Skeletal muscle cell (primary cell): Measurements from ENCODE around the gene TMEM205.
"Not testable (repeated sequence)": the region's sequence is repeated elsewhere in the genome, so short reads cannot be mapped to it uniquely, and the experiment has no call there.

Experiments used
- DNase-seq: peaks from one replicate; pipeline ENCODE4 v3.0.0-alpha.2; 2010; ENCODE audit warnings: low read depth
- H3K4me3 ChIP-seq: 2 replicates; pipeline ENCODE4 v1.5.1; 2011; ENCODE audit warnings: low read depth, mild to moderate bottlenecking, control low read depth, low read length, moderate library complexity

TMEM205 gene

GRCh38 chr19:11346104-11346940, at the start of gene TMEM205, which contains the start of gene CCDC159:
TSS of gene TMEM205 (minus strand) at chr19:11346268. CDS start at chr19:11345619, 649 bp downstream.
TSS of gene CCDC159 (plus strand) at chr19:11346519. CDS start at chr19:11346607, 88 bp downstream.
- peak; percentile 96 for DNase-seq
- peak within 1 kb of the TSS; percentile 67 for H3K4me3 ChIP-seq

DNA sequence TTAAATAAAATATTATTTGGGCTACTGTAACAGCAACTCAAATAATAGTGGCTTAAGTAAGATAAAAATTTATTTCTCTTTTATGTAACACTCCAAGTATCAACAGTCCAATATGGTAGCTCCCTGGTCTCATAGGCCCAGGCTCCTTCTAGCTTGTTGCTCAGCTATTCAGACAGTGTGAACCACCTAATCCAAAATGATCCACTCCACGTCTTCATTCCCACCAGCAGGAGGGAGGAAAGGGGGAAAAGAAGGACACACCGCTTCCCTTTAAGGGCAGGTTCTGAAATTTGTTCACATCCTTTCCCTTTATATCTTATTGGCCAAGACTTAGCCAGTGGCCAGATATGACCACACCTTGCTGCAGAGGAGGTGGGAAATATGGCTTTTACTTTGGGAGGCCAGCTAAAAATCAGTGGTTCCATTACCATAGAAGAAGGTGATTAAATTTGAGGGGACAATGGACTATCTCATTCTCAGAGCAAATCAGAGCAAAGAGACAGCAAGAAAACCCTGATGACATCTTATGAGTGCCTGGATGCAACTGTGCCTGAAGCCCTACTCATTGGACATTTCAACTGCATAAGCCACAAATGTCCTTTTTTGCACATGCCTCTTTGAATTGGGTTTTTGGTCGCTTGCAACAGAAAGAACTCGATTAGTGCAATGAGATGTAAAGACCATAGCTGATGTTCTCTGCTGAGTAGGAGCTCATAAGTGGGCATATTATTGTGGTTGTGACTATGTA, 45.0 kb upstream of the TMEM205 start:
- no peak for DNase-seq
- H3K4me3 ChIP-seq: no peak overlapping the region

GRCh38 chr19:11390359-11390758, 44.3 kb upstream of the TMEM205 start:
- DNase-seq: no peak
- no peak overlapping the region for H3K4me3 ChIP-seq

GRCh38 chr19:11387162-11388034, 41.3 kb upstream of the TMEM205 start:
- DNase-seq: no peak
- no peak overlapping the region for H3K4me3 ChIP-seq

DNA sequence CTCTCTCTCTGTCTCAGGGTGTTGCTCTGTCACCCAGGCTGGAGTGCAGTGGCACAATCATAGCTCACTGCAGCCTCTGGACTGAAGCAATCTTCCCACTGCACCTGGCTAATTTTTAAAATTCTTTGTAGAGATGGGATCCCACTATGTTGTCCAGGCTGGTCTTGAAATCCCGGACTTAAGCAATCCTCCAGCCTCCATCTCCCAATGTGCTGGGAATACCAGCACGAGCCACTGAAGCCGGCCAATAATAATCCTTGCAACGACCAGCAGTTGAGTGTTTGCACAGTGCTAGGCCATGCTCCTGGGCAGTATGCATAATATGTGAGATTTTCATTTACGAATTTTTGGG, 38.7 kb upstream of the TMEM205 start:
- DNase-seq: no peak
- H3K4me3 ChIP-seq: no peak overlapping the region

- no peak for DNase-seq
- peak overlapping the region; percentile 47 for H3K4me3 ChIP-seq
Observed at GRCh38 chr19:11383706-11384048, 37.6 kb upstream of the TMEM205 start.

- H3K4me3 ChIP-seq: peak overlapping the region; percentile 47
- no peak for DNase-seq
Observed at GRCh38 chr19:11382898-11383705, 37.0 kb upstream of the TMEM205 start.

DNA sequence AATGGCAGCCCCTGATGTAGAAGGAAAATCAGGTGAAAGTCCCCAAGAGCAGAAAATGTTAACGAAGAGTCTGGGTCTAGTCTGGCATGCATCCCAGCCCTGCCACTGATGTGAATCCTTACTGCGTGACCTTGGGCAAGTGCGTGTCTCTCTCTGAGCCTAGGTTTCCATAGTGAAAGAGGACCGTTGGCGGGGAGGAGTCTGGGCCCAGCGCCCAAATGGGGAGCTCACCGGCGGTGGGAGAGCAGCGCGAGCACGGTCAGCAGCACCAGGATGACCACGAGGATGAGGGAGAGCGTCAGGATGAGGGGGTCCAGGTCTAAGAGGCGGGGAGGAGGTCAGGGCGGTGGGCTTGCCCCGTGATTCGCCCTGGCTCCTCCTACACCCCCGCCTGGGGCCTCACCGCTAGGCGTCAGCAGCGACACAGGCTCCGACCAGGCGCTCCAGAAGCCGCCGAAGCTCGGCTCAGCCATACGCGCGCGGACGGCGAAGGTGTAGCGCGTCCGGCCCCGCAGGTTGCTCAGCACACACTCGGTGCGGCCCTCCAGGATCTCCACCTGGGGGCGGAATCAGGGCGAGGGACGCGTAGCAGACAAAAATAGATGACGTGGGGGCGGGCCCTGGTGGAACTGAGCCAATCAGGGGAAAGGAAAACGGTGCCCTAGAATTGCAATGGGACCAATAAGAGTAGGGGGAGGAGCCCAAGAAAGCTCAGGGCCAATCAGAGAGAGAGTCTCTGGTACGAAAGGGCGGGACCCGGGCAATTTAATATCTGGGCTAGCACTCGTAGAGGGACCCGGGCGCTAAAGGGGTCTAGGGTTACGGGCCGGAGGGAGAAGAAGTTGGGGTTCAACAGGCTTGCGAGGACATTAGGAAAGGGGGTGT, 34.8 kb upstream of the TMEM205 start:
- DNase-seq: peak; percentile 74
- peak overlapping the region; percentile 73 for H3K4me3 ChIP-seq

DNA sequence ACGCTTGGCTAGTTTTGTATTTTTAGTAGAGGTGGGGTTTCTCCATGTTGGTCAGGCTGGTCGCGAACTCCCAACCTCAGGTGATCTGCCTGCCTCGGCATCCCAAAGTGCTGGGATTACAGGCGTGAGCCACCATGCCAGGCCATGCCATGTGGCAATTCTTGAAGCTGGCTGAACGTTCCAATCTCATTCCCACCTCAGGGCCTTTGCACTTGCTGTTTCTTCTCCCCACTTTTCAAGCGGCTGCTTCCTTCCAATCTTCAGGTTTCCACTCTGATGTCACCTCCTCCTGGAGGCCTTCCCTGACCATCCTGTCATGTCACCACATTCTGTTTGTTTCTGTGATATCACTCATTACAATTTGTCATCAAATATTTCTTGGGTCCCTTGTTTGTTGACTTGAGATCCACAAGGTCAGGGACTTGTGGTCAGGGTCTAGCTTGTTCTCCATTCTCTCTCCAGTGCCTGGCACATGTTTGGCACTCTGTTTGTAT, 33.8 kb upstream of the TMEM205 start:
- no peak for DNase-seq

DNA sequence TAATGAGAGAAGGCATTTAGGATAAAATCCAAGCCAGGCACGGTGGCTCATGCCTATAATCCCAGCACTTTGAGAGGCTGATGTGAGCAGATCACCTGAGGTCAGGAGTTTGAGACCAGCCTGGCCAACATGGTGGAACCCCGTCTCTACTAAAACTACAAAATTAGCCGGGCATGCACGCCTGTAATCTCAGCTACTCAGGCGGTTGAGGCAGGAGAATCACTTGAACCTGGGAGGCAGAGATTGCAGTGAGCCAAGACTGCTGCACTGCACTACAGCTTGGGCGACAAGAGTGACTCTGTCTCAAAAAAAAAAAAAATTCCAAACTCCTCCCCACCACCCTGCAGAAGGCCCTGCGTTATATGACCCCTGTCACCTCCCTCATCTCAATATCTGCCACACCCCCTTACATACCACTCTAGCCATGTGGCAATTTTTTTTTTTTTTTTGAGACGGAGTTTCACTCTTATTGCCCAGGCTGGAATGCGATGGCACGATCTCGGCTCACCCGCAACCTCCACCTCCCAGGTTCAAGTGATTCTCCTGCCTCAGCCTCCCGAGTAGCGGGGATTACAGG, 33.3 kb upstream of the TMEM205 start:
- not testable (repeated sequence) for DNase-seq

More for the DNA sequence above, 33.8 kb upstream of the TMEM205 start:
- no peak overlapping the region for H3K4me3 ChIP-seq

GRCh38 chr19:11378319-11379189, 32.5 kb upstream of the TMEM205 start:
- H3K4me3 ChIP-seq: no peak overlapping the region
- DNase-seq: peak; percentile 58

More for the DNA sequence above, 33.3 kb upstream of the TMEM205 start:
- not testable (repeated sequence) for H3K4me3 ChIP-seq

DNA sequence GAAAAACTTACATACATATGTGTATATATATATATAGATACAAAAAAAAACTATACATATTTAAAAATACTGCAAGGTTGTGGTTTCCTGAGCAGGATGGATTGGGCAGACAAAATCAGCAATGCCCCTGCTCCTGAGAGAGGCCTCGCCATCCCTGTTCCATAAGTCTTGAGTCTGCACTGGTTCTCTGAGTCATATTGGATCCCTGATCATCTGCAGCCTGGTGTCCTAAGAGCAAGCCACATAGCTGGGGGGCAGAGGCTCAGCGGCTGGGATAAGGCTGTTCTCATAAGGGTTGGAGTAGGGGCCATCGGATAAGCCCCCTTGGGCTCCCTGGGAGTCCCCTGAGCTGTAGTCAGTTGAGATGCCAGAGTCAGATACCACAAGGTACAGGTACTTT, 31.7 kb upstream of the TMEM205 start:
- DNase-seq: no peak
- no peak overlapping the region for H3K4me3 ChIP-seq

DNA sequence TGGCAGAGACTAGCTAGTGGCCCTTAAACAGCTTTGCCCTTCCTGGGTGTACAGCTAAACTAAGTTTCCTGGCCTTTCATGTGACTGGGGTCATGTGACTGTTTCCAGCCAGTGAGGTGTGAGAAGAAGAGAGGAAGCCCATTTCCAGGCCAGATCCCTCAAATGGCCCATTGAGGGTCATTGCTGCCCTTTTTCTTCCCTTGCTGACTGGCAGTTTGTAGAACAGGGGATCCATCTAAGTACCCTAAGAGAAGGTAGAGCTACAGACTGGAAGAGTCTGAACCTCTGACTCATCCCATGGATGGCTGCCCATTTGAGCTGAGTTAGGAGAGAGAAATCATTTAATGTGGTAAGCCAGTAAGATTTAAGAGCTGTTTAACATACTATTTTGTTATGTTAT, 31.2 kb upstream of the TMEM205 start:
- no peak overlapping the region for H3K4me3 ChIP-seq
- peak; percentile 69 for DNase-seq

DNA sequence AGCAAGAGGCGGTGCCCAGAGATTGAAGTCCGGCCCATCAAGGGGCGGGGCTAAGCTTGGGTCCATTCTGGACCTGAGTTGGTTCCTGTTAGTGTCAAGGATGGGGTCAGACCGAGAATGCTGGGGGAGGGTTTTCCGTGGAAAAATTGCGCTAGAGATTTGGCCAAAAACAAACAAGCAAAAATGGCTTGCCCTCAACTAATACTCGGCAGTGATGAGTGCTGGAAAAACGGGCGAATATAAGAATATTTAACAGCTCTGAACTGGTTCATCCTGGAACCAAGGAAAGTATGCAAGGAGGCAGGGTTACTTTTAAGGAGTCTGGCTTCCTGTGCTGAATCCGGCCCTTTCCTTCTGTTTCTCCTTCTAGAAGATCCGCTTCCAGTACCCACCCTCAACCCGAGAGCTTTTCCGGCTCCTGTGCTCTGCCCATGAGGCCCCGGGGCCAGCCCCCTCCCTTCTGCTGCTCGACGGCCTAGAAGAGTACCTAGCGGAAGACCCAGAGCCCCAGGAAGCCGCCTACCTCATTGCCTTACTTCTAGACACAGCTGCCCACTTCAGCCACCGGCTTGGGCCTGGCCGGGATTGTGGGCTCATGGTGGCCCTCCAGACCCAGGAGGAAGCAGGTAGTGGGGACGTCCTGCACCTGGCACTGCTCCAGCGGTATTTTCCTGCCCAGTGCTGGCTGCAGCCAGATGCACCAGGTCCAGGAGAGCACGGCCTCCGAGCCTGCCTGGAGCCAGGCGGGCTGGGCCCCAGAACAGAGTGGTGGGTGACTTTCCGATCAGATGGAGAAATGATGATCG, 29.3 kb upstream of the TMEM205 start:
- DNase-seq: no peak
- H3K4me3 ChIP-seq: peak overlapping the region; percentile 69

GRCh38 chr19:11374433-11375142, 28.5 kb upstream of the TMEM205 start, which contains the start of gene SWSAP1:
TSS of gene SWSAP1 (plus strand) at chr19:11374666. CDS start at chr19:11374681, 15 bp downstream.
- DNase-seq: peak; percentile 98
- peak within 1 kb of the TSS; percentile 69 for H3K4me3 ChIP-seq
